Measurements from ENCODE around the gene SENP2. TPM values are rescaled to one million over a fixed set of nuclear protein-coding genes. Genes with fewer than 3 reads are reported as not detected.
"Not testable (repeated sequence)": the region's sequence is repeated elsewhere in the genome, so short reads cannot be mapped to it uniquely, and the experiment has no call there.

Gene SENP2
- total RNA-seq, 3 donors from 2014 or later = 32.0 to 45.2 (median 34.4) TPM

- TF ChIP-seq CTCF (IDR thresholded peaks at IDR 0.05) = peak in 1 of 3 donors; percentile 40
- TF ChIP-seq POLR2A (IDR thresholded peaks at IDR 0.05) = peak; percentile 57
- TF ChIP-seq POLR2AphosphoS5 (IDR thresholded peaks at IDR 0.05) = peak in 1 of 3 donors; percentile 90
- Histone ChIP-seq H3K9me3 (no peaks in the 10 kb centered on the region), H3K27ac (peak within 1 kb of the TSS; percentile 13 to 70), H3K4me3 (peak within 1 kb of the TSS in 2 of 3 donors; percentile 19 to 26), H3K36me3 (no peaks in the 10 kb centered on the region), H3K27me3 (no peaks in the 10 kb centered on the region), H3K4me1 (no peaks in the 10 kb centered on the region)
- intact Hi-C loops (cut with DNase I; ENCODE audit: low total_unique reads) = no loop called here
- DNase-seq (ENCODE audit: low spot score in 2 of 2) = peak in 1 of 2 donors; percentile 32
These were observed 33.7 kb upstream of the SENP2 start, which contains the start of gene LIPH for GRCh38 chr3:185552358-185552877. Gene LIPH, minus strand, starts transcription at chr3:185552588. Its CDS starts 117 bp downstream, at chr3:185552471.

GRCh38 chr3:185555101-185555501 lies 31.0 kb upstream of the SENP2 start:
- no peaks in the 10 kb centered on the region for H3K27me3 ChIP-seq
- TF ChIP-seq CTCF (IDR thresholded peaks at IDR 0.05) = no peak
- TF ChIP-seq POLR2AphosphoS5 (IDR thresholded peaks at IDR 0.05) = no peak
- no peak for TF ChIP-seq POLR2A (IDR thresholded peaks at IDR 0.05)
- no peaks in the 10 kb centered on the region for H3K4me1 ChIP-seq
- H3K27ac ChIP-seq = no peak overlapping the region
- no peaks in the 10 kb centered on the region for H3K36me3 ChIP-seq
- peak in 1 of 2 donors; percentile 6 for DNase-seq (ENCODE audit: low spot score in 2 of 2)
- intact Hi-C loops (cut with DNase I; ENCODE audit: low total_unique reads) = no loop called here
- no peaks in the 10 kb centered on the region for H3K9me3 ChIP-seq
- no peak overlapping the region for H3K4me3 ChIP-seq

- H3K27me3 ChIP-seq = no peaks in the 10 kb centered on the region
- TF ChIP-seq CTCF (IDR thresholded peaks at IDR 0.05) (no peak), POLR2A (IDR thresholded peaks at IDR 0.05) (no peak), POLR2AphosphoS5 (IDR thresholded peaks at IDR 0.05) (no peak)
- H3K27ac ChIP-seq = no peak overlapping the region
- H3K9me3 ChIP-seq = no peaks in the 10 kb centered on the region
- intact Hi-C loops (cut with DNase I; ENCODE audit: low total_unique reads) = no loop called here
- no peaks in the 10 kb centered on the region for H3K4me1 ChIP-seq
- no peak for DNase-seq (ENCODE audit: low spot score in 2 of 2)
- no peak overlapping the region for H3K4me3 ChIP-seq
- H3K36me3 ChIP-seq = no peaks in the 10 kb centered on the region
These were observed 30.2 kb upstream of the SENP2 start for GRCh38 chr3:185555860-185556347.

- H3K9me3 ChIP-seq; H3K4me1 ChIP-seq; H3K27me3 ChIP-seq; intact Hi-C loops (cut with DNase I; ENCODE audit: low total_unique reads); H3K36me3 ChIP-seq; DNase-seq (ENCODE audit: low spot score in 2 of 2); H3K4me3 ChIP-seq: not testable (repeated sequence)
- H3K27ac ChIP-seq = peak overlapping the region in 1 of 2 donors; percentile 82
These were observed 29.5 kb upstream of the SENP2 start for GRCh38 chr3:185556640-185557039.

- no peaks in the 10 kb centered on the region for H3K27me3 ChIP-seq
- intact Hi-C loops (cut with DNase I; ENCODE audit: low total_unique reads) = no loop called here
- H3K4me1 ChIP-seq = no peaks in the 10 kb centered on the region
- no peaks in the 10 kb centered on the region for H3K36me3 ChIP-seq
- TF ChIP-seq POLR2AphosphoS5 (IDR thresholded peaks at IDR 0.05) (peak in 1 of 3 donors; percentile 17), POLR2A (IDR thresholded peaks at IDR 0.05) (no peak)
- H3K4me3 ChIP-seq = no peak overlapping the region
- H3K27ac ChIP-seq = peak overlapping the region; percentile 80 to 82
- no peaks in the 10 kb centered on the region for H3K9me3 ChIP-seq
- peak; percentile 58 to 72 for DNase-seq (ENCODE audit: low spot score in 2 of 2)
These were observed 27.7 kb upstream of the SENP2 start for GRCh38 chr3:185558395-185558794.

GRCh38 chr3:185559706-185560090 lies 26.4 kb upstream of the SENP2 start:
- no peak overlapping the region for H3K27ac ChIP-seq
- peak in 1 of 2 donors; percentile 17 for DNase-seq (ENCODE audit: low spot score in 2 of 2)
- intact Hi-C loops (cut with DNase I; ENCODE audit: low total_unique reads) = no loop called here
- no peak overlapping the region for H3K4me3 ChIP-seq
- H3K36me3 ChIP-seq = no peaks in the 10 kb centered on the region
- no peaks in the 10 kb centered on the region for H3K27me3 ChIP-seq
- TF ChIP-seq CTCF (IDR thresholded peaks at IDR 0.05) (no peak), POLR2AphosphoS5 (IDR thresholded peaks at IDR 0.05) (no peak), POLR2A (IDR thresholded peaks at IDR 0.05) (no peak)
- H3K4me1 ChIP-seq = no peaks in the 10 kb centered on the region
- H3K9me3 ChIP-seq = no peaks in the 10 kb centered on the region

Data from breast epithelium (tissue), 4 donors.